WTC11 (cell line): ENCODE measurements around the gene TVP23B. TPM values are rescaled to one million over a fixed set of nuclear protein-coding genes. Genes with fewer than 3 reads are reported as not detected.

Source experiments
- AR ChIP-seq: fragments of 250-450 bp; sonication (Bioruptor Pico); IDR thresholded peaks from 2 replicates; pipeline ENCODE4 v1.9.0; 2021; ENCODE audit warnings: mild to moderate bottlenecking
- ARID4B ChIP-seq: sonication (generic); formaldehyde crosslinking; IDR thresholded peaks from 2 replicates; pipeline ENCODE4 v1.8.0; 2023; ENCODE audit warnings: missing genetic modification reagents, mild to moderate bottlenecking, borderline replicate concordance
- FOXK1 ChIP-seq: sonication (generic); formaldehyde crosslinking; IDR thresholded peaks from 2 replicates; pipeline ENCODE4 v1.8.0; 2022; ENCODE audit warnings: mild to moderate bottlenecking, moderate library complexity, missing genetic modification reagents
- FOXP4 ChIP-seq: sonication (generic); formaldehyde crosslinking; IDR thresholded peaks from 2 replicates; pipeline ENCODE4 v1.8.0; 2022; ENCODE audit warnings: mild to moderate bottlenecking, missing genetic modification reagents
- MAX ChIP-seq: sonication (generic); formaldehyde crosslinking; IDR thresholded peaks from 2 replicates; pipeline ENCODE4 v1.8.0; 2022; ENCODE audit warnings: mild to moderate bottlenecking, missing genetic modification reagents
- MYBL2 ChIP-seq: sonication (generic); formaldehyde crosslinking; IDR thresholded peaks from 2 replicates; pipeline ENCODE4 v1.8.1; 2023; ENCODE audit warnings: mild to moderate bottlenecking, moderate library complexity, missing genetic modification reagents
- NFYB ChIP-seq: sonication (generic); formaldehyde crosslinking; conservative IDR thresholded peaks from 2 replicates; pipeline ENCODE4 v1.8.0; 2022; ENCODE audit warnings: low read depth, missing genetic modification reagents
- RORB ChIP-seq: fragments of 250-450 bp; sonication (Bioruptor Pico); IDR thresholded peaks from 2 replicates; pipeline ENCODE4 v1.9.0; 2021; ENCODE audit warnings: mild to moderate bottlenecking
- USF1 ChIP-seq: sonication (generic); formaldehyde crosslinking; IDR thresholded peaks from 2 replicates; pipeline ENCODE4 v1.8.0; 2022; ENCODE audit warnings: mild to moderate bottlenecking, missing genetic modification reagents
- USF2 ChIP-seq: sonication (generic); formaldehyde crosslinking; IDR thresholded peaks from 2 replicates; pipeline ENCODE4 v1.8.1; 2023; ENCODE audit warnings: mild to moderate bottlenecking, missing genetic modification reagents, moderate library complexity
- ZMAT4 ChIP-seq: fragments of 250-450 bp; sonication (Bioruptor Pico); IDR thresholded peaks from 2 replicates; pipeline ENCODE4 v1.9.0; 2021; ENCODE audit warnings: mild to moderate bottlenecking
- ZNF121 ChIP-seq: sonication (generic); formaldehyde crosslinking; IDR thresholded peaks from 2 replicates; pipeline ENCODE4 v1.8.0; 2023; ENCODE audit warnings: missing genetic modification reagents
- ZNF416 ChIP-seq: fragments of 250-450 bp; sonication (Bioruptor Pico); IDR thresholded peaks from 2 replicates; pipeline ENCODE4 v1.9.0; 2021; ENCODE audit warnings: mild to moderate bottlenecking, inconsistent platforms
- total RNA-seq: library from RNA; stranded (reverse); gene quantifications from 3 replicates; pipeline ENCODE4 v1.2.3, GENCODE V29; 2021

The TVP23B gene
- total RNA-seq, 1 experiment from 2014 or later, result 25.1 TPM

GRCh38 chr17:18855831-18856569, 75.0 kb downstream of the TVP23B start (continued):
- TF ChIP-seq FOXP4 (CRISPR knock-in tag) (0 out of 2 replicates have a peak, but pooled peaks have one; percentile 44), FOXK1 (CRISPR knock-in tag) (peak; percentile 62; the same call in 1 of the 2 replicates), MAX (CRISPR knock-in tag) (peak; percentile 73), ZNF416 (CRISPR knock-in tag) (no peak), ZMAT4 (CRISPR knock-in tag) (no peak), USF2 (CRISPR knock-in tag) (peak; percentile 98), RORB (no peak), ZNF121 (CRISPR knock-in tag) (peak; percentile 75), MYBL2 (CRISPR knock-in tag) (0 out of 2 replicates have a peak, but pooled peaks have one; percentile 39), ARID4B (CRISPR knock-in tag) (0 out of 2 replicates have a peak, but pooled peaks have one; percentile 24), AR (CRISPR knock-in tag) (no peak), USF1 (CRISPR knock-in tag) (peak; percentile 98), NFYB (CRISPR knock-in tag) (peak; percentile 80)

Other genes with a start within 250 kb of the TVP23B start
- 0.09 to 0.15 TPM in 2 of 3 replicates, not detected in the other for gene TBC1D28, start 136.8 kb upstream of the TVP23B start, total RNA-seq
- gene FOXO3B, start 98.9 kb upstream of the TVP23B start, total RNA-seq, result 9.9 to 11.9 TPM (median 10.7 TPM) in 3 replicates
- gene FBXW10, start 37.1 kb upstream of the TVP23B start, total RNA-seq, result not detected in 3 replicates
- 47.0 to 51.4 TPM (median 50.9 TPM) in 3 replicates for gene PRPSAP2, start 76.9 kb downstream of the TVP23B start, total RNA-seq
- gene SLC5A10, start 171.0 kb downstream of the TVP23B start, total RNA-seq, result 0.09 TPM in 1 of 3 replicates, not detected in the others
- gene FAM83G, start 223.6 kb downstream of the TVP23B start, total RNA-seq, result 26.6 to 31.4 TPM (median 27.7 TPM) in 3 replicates